Measurements from ENCODE around the gene TUBE1. TPM values are rescaled to one million over a fixed set of nuclear protein-coding genes. Genes with fewer than 3 reads are reported as not detected.

Gene TUBE1
- total and polyA plus RNA-seq, 2 donors (not counting 1 experiment from before 2014, with no cell fraction given) = 10.8 to 48.6 TPM

DNA sequence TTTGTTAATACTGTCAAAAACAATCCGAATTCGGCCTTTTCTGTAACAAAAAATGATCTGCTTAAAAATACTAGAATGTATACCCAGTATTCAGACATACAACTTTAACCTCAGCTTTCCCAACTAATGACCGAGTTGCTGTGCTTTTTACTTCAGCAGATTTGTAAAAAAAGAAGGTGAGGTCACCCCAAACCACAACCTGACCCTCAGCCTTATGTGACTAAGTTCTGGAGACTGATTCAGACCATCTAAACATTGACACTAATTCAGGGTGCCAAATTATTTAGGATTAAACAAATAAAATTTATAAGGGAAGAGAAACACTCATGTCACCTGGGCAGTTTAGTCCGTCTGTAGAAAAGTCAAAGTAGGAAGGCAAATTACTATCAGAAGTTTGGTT lies 25.7 kb downstream of the TUBE1 start:
- no peaks in the 10 kb centered on the region for H3K36me3 ChIP-seq (ENCODE audit: control insufficient read depth, insufficient read depth, low read length)
- H3K79me2 ChIP-seq (ENCODE audit: control insufficient read depth, insufficient read depth, low read length) = no peaks in the 10 kb centered on the region
- no peak overlapping the region for H3K9ac ChIP-seq (ENCODE audit: insufficient read depth, low read length)
- H3K4me1 ChIP-seq (ENCODE audit: control insufficient read depth, extremely low read depth, insufficient read depth, low read length) = no peaks in the 10 kb centered on the region
- H3K4me3 ChIP-seq (replicated peaks in 1 of 4; ENCODE audit: control extremely low read depth in 1 of 4, insufficient read depth in 1 of 4, low read depth in 3 of 4, low read length in 4 of 4) = no peak overlapping the region
- no peak for TF ChIP-seq CTCF (conservative IDR thresholded peaks at IDR 0.05 in 1 of 2, IDR thresholded peaks at IDR 0.05 in 1 of 2; ENCODE audit: low read depth in 1 of 2, low read length in 2 of 2)
- no peaks in the 10 kb centered on the region for H4K20me1 ChIP-seq (ENCODE audit: control insufficient read depth, extremely low read depth, insufficient read depth, low read length)
- no peak overlapping the region for H3K27ac ChIP-seq (ENCODE audit: insufficient read depth, low read length)
- H2AFZ ChIP-seq (ENCODE audit: low read length) = no peak overlapping the region
- no peaks in the 10 kb centered on the region for H3K27me3 ChIP-seq (ENCODE audit: control insufficient read depth, insufficient read depth, low read length)
- no peaks in the 10 kb centered on the region for H3K9me3 ChIP-seq (ENCODE audit: control insufficient read depth, insufficient read depth, low read depth, low read length)
- DNase-seq (ENCODE audit: low read depth in 2 of 2) = peak; percentile 52 to 76
- H3K4me2 ChIP-seq (ENCODE audit: extremely low read depth, insufficient read depth, low read length) = no peak overlapping the region

GRCh38 chr6:112058243-112059032 lies 28.8 kb downstream of the TUBE1 start:
- no peak for DNase-seq (ENCODE audit: low read depth in 2 of 2)
- TF ChIP-seq CTCF (conservative IDR thresholded peaks at IDR 0.05 in 1 of 2, IDR thresholded peaks at IDR 0.05 in 1 of 2; ENCODE audit: low read depth in 1 of 2, low read length in 2 of 2) (no peak), EZH2 (IDR thresholded peaks at IDR 0.05; ENCODE audit: low read length, missing control alignments) (no peak)
- no peak overlapping the region for H2AFZ ChIP-seq (ENCODE audit: low read length)

GRCh38 chr6:112054555-112055190 lies 32.6 kb downstream of the TUBE1 start:
- Histone ChIP-seq H3K79me2 (ENCODE audit: control insufficient read depth, insufficient read depth, low read length) (no peaks in the 10 kb centered on the region), H3K9me3 (ENCODE audit: control insufficient read depth, insufficient read depth, low read depth, low read length) (no peaks in the 10 kb centered on the region), H3K9ac (ENCODE audit: insufficient read depth, low read length) (no peak overlapping the region), H4K20me1 (ENCODE audit: control insufficient read depth, extremely low read depth, insufficient read depth, low read length) (no peaks in the 10 kb centered on the region), H3K27me3 (ENCODE audit: control insufficient read depth, insufficient read depth, low read length) (no peaks in the 10 kb centered on the region), H3K27ac (ENCODE audit: insufficient read depth, low read length) (no peak overlapping the region), H3K36me3 (ENCODE audit: control insufficient read depth, insufficient read depth, low read length) (no peaks in the 10 kb centered on the region), H3K4me1 (ENCODE audit: control insufficient read depth, extremely low read depth, insufficient read depth, low read length) (no peaks in the 10 kb centered on the region), H2AFZ (ENCODE audit: low read length) (no peak overlapping the region), H3K4me3 (replicated peaks in 1 of 4; ENCODE audit: control extremely low read depth in 1 of 4, insufficient read depth in 1 of 4, low read depth in 3 of 4, low read length in 4 of 4) (no peak overlapping the region), H3K4me2 (ENCODE audit: extremely low read depth, insufficient read depth, low read length) (no peak overlapping the region)
- DNase-seq (ENCODE audit: low read depth in 2 of 2) = no peak
- no peak for TF ChIP-seq EZH2 (IDR thresholded peaks at IDR 0.05; ENCODE audit: low read length, missing control alignments)
- no peak for TF ChIP-seq CTCF (conservative IDR thresholded peaks at IDR 0.05 in 1 of 2, IDR thresholded peaks at IDR 0.05 in 1 of 2; ENCODE audit: low read depth in 1 of 2, low read length in 2 of 2)

More at GRCh38 chr6:112058243-112059032, 28.8 kb downstream of the TUBE1 start:
- no peak overlapping the region for H3K4me3 ChIP-seq (replicated peaks in 1 of 4; ENCODE audit: control extremely low read depth in 1 of 4, insufficient read depth in 1 of 4, low read depth in 3 of 4, low read length in 4 of 4)
- no peaks in the 10 kb centered on the region for H4K20me1 ChIP-seq (ENCODE audit: control insufficient read depth, extremely low read depth, insufficient read depth, low read length)
- H3K27ac ChIP-seq (ENCODE audit: insufficient read depth, low read length) = no peak overlapping the region
- H3K4me1 ChIP-seq (ENCODE audit: control insufficient read depth, extremely low read depth, insufficient read depth, low read length) = no peaks in the 10 kb centered on the region
- H3K9ac ChIP-seq (ENCODE audit: insufficient read depth, low read length) = no peak overlapping the region
- H3K79me2 ChIP-seq (ENCODE audit: control insufficient read depth, insufficient read depth, low read length) = no peaks in the 10 kb centered on the region
- no peaks in the 10 kb centered on the region for H3K36me3 ChIP-seq (ENCODE audit: control insufficient read depth, insufficient read depth, low read length)
- H3K27me3 ChIP-seq (ENCODE audit: control insufficient read depth, insufficient read depth, low read length) = no peaks in the 10 kb centered on the region
- H3K4me2 ChIP-seq (ENCODE audit: extremely low read depth, insufficient read depth, low read length) = no peak overlapping the region
- H3K9me3 ChIP-seq (ENCODE audit: control insufficient read depth, insufficient read depth, low read depth, low read length) = no peaks in the 10 kb centered on the region

All from fibroblast of lung (primary cell).